H54 (cell line): Measurements from ENCODE around the gene RNF215.

Experiments used
- DNase-seq: peaks from one replicate; pipeline ENCODE4 v3.0.0; 2011; ENCODE audit warnings: low spot score, mixed read lengths; ENCODE audit not compliant: insufficient read length
- FAIRE-seq: peaks from 3 replicates; lab custom pipeline; 2011; peaks lifted over from hg19 to GRCh38; lab: Jason Lieb, UNC
- POLR2A ChIP-seq: IDR thresholded peaks from 2 replicates; pipeline ENCODE4 v1.6.1; 2011; ENCODE audit warnings: low read depth, mild to moderate bottlenecking, low read length

The RNF215 gene

DNA sequence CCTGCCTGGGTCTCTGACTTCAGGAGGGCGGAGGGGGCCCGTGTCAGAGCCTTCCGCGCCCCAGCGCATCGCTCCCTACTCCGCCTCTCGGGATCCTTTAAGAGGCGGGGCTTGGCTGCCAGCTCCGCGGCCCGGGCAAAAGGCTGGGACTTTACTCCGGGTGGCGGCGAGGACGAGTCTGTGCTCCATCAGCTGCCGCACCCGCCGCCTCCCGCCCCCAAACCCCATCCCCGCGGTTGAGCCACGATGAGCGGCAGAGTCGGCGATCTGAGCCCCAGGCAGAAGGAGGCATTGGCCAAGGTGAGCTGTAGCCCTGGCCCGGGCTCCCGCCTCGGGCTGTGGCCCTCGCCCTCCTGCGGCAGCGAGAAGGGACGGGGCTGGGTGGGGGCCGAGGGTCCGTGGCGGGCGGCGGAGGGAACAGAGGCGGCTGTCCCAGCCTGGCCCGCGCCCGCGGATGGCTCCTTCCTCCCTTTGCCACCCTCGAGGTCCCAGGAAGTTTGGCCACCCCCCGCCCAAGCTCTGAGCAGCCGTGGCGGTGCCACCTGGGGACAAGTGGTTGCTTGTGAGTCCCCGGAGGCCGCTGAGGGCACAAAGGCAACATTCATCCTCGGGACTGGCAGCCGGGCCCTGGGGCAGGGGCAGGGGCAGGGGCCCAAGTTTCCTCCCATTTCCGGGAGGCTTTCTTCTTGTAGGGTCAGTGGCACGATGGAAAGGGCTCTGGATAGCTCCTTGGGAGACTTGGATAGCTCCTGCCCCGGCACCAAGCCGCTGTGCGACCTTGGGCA, 9.9 kb upstream of the RNF215 start, which contains the start of gene SEC14L2:
SEC14L2 (plus strand) TSS at position 148 of the 785 bp plus-strand sequence; CDS start at position 247, 99 bp downstream.
- FAIRE-seq (no peak), DNase-seq (no peak)
- TF ChIP-seq POLR2A, result 0 out of 2 replicates have a peak, but pooled peaks have one; percentile 55

DNA sequence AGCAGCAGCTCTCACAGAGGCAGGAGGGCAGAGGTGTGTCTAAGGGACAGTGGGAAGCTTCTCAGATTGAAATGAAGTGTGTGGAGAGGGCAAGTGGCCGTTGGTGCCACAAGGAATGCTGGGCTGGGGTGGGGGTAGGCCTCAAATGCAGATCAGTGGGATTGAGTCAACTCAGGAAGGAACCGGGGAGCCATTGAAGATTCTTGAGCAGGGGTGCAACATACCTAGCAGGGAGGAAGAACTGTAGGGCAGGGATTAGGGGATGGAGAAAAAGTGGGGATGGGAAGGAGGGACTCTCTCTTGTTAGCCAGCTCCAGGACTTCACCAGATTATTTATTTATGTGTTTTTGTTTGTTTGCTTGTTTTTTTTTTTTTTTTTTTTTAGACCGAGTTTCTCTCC, 6.7 kb upstream of the RNF215 start:
- DNase-seq (no peak), FAIRE-seq (no peak)
- no peak for TF ChIP-seq POLR2A

DNA sequence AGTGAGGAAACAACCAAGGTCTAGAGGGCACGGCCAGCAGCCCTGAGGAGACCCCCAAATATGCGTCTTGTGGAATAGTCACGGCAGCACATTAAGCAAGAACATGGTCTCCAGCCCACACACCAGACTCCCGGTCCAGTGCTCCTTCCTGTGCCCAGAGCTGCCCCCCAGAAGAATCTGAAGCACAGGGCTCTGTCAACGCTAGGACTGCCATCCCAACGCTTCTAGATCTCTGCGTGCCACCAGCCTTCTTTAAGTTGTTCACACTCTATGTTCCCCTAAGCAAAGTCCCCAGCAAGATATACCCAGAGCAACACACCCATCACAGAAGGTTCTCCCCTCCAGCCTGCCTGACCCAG, 6.1 kb upstream of the RNF215 start:
- DNase-seq, result no peak
- FAIRE-seq, result no peak
- TF ChIP-seq POLR2A, result no peak

DNA sequence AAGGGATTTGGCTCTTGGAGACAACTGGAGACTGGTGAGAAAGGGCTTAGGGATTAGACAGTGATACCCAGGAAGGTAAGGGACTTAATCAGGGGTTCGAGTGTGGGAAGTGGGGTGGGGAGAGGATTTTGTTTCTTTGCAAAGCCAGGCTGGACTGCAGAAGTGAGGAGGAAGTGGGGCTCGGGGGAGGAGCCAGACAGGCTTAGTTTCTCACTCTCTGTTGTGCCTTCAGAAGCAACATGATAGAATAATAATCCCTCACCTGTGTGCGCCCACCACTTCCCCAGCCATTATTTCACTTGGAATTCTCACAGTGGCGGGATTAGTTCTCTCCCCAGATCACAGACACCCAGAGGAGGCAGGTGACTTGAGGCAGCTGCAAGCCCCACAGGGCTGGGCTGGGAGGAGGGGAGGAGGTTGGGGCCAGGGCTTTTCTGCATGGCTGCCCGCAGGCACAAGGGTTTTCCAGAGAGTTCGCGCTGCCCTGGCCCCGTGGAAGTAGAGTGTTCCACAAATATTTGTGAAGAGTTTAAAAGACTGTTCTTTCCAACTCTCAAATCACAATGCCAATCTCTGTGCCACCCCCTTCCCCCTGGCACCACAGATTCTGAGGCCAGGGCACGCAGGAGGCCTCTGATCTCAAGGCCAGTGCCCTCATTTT, 5.6 kb upstream of the RNF215 start:
- TF ChIP-seq POLR2A, result no peak
- DNase-seq (no peak), FAIRE-seq (no peak)

- DNase-seq, result peak; percentile 40
- no peak for FAIRE-seq
- TF ChIP-seq POLR2A, result no peak
These were observed 3.9 kb upstream of the RNF215 start for GRCh38 chr22:30390974-30391691.

DNA sequence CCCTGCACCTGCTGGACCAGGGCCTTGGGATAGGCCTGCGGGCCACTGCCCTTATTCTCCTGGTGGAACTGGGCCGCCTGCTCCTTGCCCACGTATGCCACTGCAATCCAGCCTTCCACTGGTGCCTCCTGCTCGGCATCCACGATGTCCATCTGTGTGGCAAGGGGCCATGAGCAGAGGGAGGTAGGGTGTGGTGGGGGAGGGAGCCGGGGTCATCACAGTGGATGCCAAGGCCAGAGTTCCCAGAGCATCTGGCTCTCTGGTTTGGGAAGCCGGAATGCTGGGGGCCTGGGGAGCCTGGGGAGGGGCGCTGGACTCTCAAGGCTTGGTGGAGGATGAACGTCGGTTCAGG, 627 bp downstream of the RNF215 start:
- DNase-seq (no peak), FAIRE-seq (no peak)
- no peak for TF ChIP-seq POLR2A

DNA sequence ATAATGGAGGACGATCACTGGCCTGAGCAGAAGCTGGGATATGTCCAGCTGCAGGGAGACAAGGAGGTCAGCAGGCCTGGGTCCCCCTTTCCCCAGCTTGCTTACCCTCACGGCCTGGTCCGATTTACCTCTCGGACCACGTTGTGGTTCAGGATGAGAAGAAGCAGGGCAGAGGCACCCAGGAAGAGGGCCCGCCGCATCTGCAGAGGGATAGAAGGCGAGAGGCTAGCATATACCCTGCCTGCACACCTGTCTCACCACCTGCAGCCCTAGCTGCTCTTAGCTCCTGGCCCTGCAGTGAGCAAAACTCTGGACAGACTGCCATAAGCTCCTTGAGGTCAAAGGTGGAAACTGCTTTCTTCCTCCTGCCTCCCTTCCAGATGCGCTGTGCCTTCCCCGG, 1.3 kb downstream of the RNF215 start:
- no peak for FAIRE-seq
- TF ChIP-seq POLR2A, result no peak

GRCh38 chr22:30383061-30383460, 4.2 kb downstream of the RNF215 start:
- no peak for FAIRE-seq
- TF ChIP-seq POLR2A, result no peak
- no peak for DNase-seq

More for the DNA sequence above, 1.3 kb downstream of the RNF215 start:
- DNase-seq, result no peak

DNA sequence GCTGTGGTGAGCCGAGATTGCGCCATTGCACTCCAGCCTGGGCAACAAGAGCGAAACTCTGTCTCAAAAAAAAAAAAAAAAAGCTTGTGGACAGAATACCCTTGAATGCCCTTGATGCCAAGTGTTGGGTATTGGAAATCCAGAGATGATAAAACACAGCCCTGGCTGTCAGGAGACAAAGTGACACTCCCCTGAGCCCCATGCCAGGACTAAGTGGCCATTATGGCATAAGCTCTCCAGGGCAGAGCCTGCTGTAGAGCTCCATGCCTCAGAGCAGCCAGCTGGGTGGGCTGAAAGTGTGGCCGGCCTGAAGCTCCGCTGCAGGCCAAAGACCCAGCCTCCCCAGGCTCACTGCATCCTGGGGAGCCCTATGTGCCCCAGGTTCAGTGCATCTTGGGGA, 4.9 kb downstream of the RNF215 start:
- no peak for TF ChIP-seq POLR2A
- DNase-seq, result no peak
- no peak for FAIRE-seq

- DNase-seq (no peak), FAIRE-seq (no peak)
- TF ChIP-seq POLR2A, result no peak
These were observed 5.9 kb downstream of the RNF215 start for GRCh38 chr22:30381264-30381663.

DNA sequence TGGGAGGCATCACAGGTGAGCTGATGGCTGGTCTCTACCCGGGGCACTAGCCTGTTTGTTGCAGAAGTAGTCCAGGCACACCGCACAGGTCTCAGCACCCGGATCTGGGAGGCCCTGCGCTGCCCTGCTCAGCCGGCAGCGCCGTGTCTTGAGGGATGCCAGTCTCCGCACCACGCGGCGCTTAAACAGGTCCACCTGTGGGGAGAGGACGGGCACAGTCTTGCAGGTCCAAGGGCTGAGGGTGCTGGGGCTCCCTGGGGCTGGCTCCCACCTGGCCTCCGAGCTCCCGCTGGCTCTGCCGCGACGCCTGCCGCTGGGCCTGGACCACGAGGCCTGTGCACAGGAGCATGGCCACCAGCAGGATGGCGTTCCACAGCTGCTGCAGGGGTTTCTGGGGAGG, 7.2 kb downstream of the RNF215 start:
- DNase-seq (no peak), FAIRE-seq (no peak)
- no peak for TF ChIP-seq POLR2A

- DNase-seq (no peak), FAIRE-seq (no peak)
- TF ChIP-seq POLR2A, result no peak
These were observed 11.8 kb downstream of the RNF215 start for GRCh38 chr22:30375312-30375849.

- TF ChIP-seq POLR2A, result no peak
- FAIRE-seq, result no peak
- no peak for DNase-seq
These were observed 13.6 kb downstream of the RNF215 start for GRCh38 chr22:30373331-30374325.
